ENCODE measurements around the gene OR52B4. TPM values are rescaled to one million over a fixed set of nuclear protein-coding genes. Genes with fewer than 3 reads are reported as not detected.
"Not testable (repeated sequence)": the region's sequence is repeated elsewhere in the genome, so short reads cannot be mapped to it uniquely, and the experiment has no call there.

Gene OR52B4
- total RNA-seq, 6 experiments from 2014 or later: not detected

DNA sequence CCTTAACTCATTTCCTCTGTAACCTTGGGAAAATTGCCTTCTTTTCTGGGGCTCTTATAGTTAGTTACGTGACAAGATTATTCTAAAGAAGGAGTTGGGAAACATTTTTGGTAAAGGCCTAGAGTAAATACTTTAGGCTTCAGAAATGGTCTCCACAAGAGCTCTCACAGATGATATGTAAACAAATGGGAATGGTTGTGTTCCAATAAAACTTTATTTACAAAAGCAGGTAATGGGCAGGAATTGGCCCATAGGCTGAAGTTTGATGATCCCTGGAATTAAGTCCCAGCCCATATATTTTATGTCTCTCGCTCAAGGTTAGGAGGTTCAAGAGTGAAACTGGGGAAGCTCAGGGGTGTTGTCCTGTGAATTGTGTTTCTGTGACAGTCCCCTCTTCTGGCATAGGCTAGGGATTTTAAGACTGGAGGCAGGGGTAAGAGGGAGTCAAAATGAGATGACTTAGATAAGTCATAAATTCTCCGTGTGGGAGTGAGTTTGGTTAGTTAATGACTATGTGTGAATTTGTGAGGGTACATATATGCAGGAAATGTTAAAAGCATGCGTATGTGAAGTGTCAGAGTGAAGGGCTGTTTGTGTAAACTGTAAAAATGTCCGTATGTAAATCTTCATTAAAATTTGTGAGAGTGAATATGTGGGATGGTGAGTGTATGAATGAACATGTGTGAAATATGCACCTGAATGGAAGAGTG lies 7.4 kb upstream of the OR52B4 start:
- Histone ChIP-seq H3K36me3 (no peaks in the 10 kb centered on the region), H3K4me1 (no peaks in the 10 kb centered on the region), H3K27ac (no peak overlapping the region), H3K27me3 (no peaks in the 10 kb centered on the region), H3K4me3 (no peak overlapping the region), H3K9me3 (no peaks in the 10 kb centered on the region)
- DNase-seq: no peak
- intact Hi-C loops (cut with DNase I): no loop called here
- ATAC-seq: no peak
- 74% methylated on average over 5 of the region's 5 CpGs for WGBS (ENCODE audit: insufficient coverage, low coverage, low lambda C conversion rate, missing lambda C conversion rate)
- TF ChIP-seq POLR2A (IDR thresholded peaks at IDR 0.05) (no peak), CTCF (IDR thresholded peaks at IDR 0.05) (no peak)

DNA sequence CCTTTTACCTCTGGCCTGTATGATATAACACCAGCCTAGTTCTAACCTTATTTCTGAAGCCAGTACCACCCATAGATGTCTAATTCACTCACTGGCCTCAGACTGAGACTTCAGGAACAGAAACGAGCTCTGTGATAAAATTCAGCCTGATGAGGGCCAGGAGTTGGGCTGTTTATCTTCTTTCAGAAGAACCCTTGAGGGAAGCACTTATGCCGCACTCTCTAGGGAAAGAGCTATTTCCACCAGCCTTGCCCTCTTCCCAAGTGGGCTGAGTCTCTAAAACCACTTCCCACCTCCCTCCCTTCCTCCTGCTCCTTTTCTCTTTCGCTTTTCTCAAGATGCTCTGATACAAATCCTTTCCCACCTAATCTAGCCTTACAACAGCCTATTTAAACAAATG lies 2.0 kb upstream of the OR52B4 start:
- H3K4me1 ChIP-seq: no peaks in the 10 kb centered on the region
- no peaks in the 10 kb centered on the region for H3K36me3 ChIP-seq
- DNase-seq: no peak
- no peak overlapping the region for H3K4me3 ChIP-seq
- no peak overlapping the region for H3K27ac ChIP-seq
- H3K27me3 ChIP-seq: no peaks in the 10 kb centered on the region
- WGBS (ENCODE audit: insufficient coverage, low coverage, low lambda C conversion rate, missing lambda C conversion rate): 57% methylated on average over 3 of the region's 3 CpGs
- intact Hi-C loops (cut with DNase I): no loop called here
- no peak for ATAC-seq
- H3K9me3 ChIP-seq: no peaks in the 10 kb centered on the region
- no peak for TF ChIP-seq POLR2A (IDR thresholded peaks at IDR 0.05)
- TF ChIP-seq CTCF (IDR thresholded peaks at IDR 0.05): no peak

GRCh38 chr11:4348142-4348541 lies 20.0 kb downstream of the OR52B4 start:
- DNase-seq; H3K9me3 ChIP-seq; intact Hi-C loops (cut with DNase I); H3K4me1 ChIP-seq; H3K27me3 ChIP-seq; H3K27ac ChIP-seq; H3K36me3 ChIP-seq; H3K4me3 ChIP-seq: not testable (repeated sequence)
- WGBS (ENCODE audit: insufficient coverage, low coverage, low lambda C conversion rate, missing lambda C conversion rate): no CpG with 5 or more reads among the region's 5 CpGs
- peak in 2 of 4 donors; percentile 19 to 44 for ATAC-seq

GRCh38 chr11:4345366-4345765 lies 22.8 kb downstream of the OR52B4 start:
- H3K36me3 ChIP-seq; DNase-seq; H3K4me3 ChIP-seq; H3K4me1 ChIP-seq; H3K9me3 ChIP-seq; intact Hi-C loops (cut with DNase I); H3K27me3 ChIP-seq; ATAC-seq; H3K27ac ChIP-seq: not testable (repeated sequence)
- WGBS (ENCODE audit: insufficient coverage, low coverage, low lambda C conversion rate, missing lambda C conversion rate): 65% methylated on average over 2 of the region's 2 CpGs

DNA sequence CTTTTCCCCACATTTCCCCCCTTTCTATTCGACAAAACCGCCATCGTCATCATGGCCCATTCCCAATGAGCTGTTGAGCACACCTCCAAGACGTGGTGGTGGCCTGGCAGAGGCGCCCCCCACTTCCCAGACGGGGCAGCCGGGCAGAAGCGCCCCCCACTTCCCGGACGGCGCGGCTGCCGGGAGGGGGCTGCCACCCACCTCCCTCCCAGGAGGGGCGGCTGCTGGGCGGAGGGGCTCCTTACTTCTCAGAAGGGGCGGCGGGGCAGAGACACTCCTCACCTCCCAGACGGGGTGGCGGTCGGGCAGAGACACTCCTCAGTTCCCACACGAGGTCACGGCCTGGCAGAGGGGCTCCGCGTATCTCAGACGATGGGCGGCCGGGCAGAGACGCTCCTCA lies 33.8 kb downstream of the OR52B4 start:
- H3K36me3 ChIP-seq; H3K4me1 ChIP-seq; H3K27ac ChIP-seq; DNase-seq; intact Hi-C loops (cut with DNase I); H3K27me3 ChIP-seq; ATAC-seq; H3K4me3 ChIP-seq; H3K9me3 ChIP-seq: not testable (repeated sequence)
- 90% methylated on average over 2 of the region's 28 CpGs for WGBS (ENCODE audit: insufficient coverage, low coverage, low lambda C conversion rate, missing lambda C conversion rate)

Other genes with a start within 250 kb of the OR52B4 start
- gene TRIM21, start 25.3 kb upstream of the OR52B4 start, total RNA-seq: 10 to 100 TPM in 4 of 6 experiments, 1 to 10 TPM in 2; 5.8 to 19.4 (median 10.4) TPM
- gene OR52K2, start 80.9 kb upstream of the OR52B4 start, total RNA-seq: not detected
- gene OR52K1, start 114.3 kb upstream of the OR52B4 start, total RNA-seq: under 1 TPM in 1 of 6 experiments, not detected in 5; 0.07 TPM
- gene OR52M1, start 176.8 kb upstream of the OR52B4 start, total RNA-seq: not detected
- gene OR52I2, start 213.4 kb upstream of the OR52B4 start, total RNA-seq: not detected
- not detected for gene OR52I1, start 225.7 kb upstream of the OR52B4 start, total RNA-seq
- 1 to 10 TPM; 3.3 to 8.6 (median 5.8) TPM for gene TRIM68, start 239.8 kb upstream of the OR52B4 start, total RNA-seq